ENCODE measurements around the gene KIF5C. TPM values are rescaled to one million over a fixed set of nuclear protein-coding genes. Genes with fewer than 3 reads are reported as not detected.

The KIF5C gene
- total RNA-seq, 4 donors from 2014 or later: 0.75 to 3.2 (median 2.3) TPM

DNA sequence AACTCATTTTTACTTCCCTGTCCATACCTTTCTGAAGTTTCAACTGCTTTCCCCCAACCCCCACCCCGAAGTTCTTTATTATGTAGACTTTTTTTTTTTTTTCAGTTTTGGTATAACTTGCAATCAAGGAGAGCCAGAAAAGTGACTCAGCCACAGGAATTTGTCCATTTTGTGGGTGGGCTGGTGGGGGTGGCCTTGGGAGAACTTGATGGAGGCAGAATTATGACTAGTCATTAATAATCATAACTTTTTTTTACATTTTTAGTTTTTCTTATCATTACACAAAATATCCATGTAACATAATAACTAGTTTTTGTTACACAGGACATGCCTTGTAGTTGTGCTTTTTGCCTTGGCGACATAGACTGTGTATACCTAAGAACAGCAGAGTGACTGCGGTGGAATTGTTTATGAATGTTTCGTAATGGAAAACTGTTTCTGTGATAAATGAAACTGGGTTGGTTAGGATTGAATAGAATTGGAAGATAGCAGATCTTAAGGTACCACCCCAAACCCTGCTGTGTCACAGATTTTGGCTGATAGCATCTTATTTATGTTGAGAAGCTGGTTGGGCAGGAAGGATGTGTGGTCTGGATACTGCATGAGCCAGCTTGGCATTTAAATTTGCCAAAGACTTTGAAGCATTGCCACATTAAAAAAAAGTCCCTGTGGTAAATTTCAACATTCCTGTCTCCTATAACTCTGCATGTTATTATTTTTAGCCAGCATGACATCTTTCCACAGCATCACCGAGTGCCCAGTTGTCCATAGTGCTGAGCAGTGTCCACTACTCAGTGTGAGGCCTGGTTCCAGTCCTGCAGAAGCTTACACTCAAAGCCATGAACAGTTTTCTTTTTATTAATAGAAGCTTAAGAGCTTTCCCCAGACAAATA is 194.2 kb downstream of the KIF5C start:
- Histone ChIP-seq H3K27ac (no peak overlapping the region), H3K36me3 (no peaks in the 10 kb centered on the region), H3K4me3 (no peak overlapping the region), H3K27me3 (no peaks in the 10 kb centered on the region), H3K9me3 (no peaks in the 10 kb centered on the region), H3K4me1 (peaks cover 4 to 11% (median 11%) of the 10 kb centered on the region in 4 donors)
- WGBS, 2 donors (ENCODE audit: low coverage in 1 of 2): 54 to 61% methylated on average over 5 of the region's 5 CpGs
- DNase-seq: no peak
- intact Hi-C loops (cut with DNase I; ENCODE audit: low total_unique reads) (no loop called here), in situ Hi-C loops (cut with MboI; ENCODE audit: low pct_ligation_motif_present in 1 of 4, low pct_unique_long_range_greater_than_20kb in 1 of 4, low sequenced_read_pairs in 3 of 4) (no loop called here)
- TF ChIP-seq, protein P1, sequence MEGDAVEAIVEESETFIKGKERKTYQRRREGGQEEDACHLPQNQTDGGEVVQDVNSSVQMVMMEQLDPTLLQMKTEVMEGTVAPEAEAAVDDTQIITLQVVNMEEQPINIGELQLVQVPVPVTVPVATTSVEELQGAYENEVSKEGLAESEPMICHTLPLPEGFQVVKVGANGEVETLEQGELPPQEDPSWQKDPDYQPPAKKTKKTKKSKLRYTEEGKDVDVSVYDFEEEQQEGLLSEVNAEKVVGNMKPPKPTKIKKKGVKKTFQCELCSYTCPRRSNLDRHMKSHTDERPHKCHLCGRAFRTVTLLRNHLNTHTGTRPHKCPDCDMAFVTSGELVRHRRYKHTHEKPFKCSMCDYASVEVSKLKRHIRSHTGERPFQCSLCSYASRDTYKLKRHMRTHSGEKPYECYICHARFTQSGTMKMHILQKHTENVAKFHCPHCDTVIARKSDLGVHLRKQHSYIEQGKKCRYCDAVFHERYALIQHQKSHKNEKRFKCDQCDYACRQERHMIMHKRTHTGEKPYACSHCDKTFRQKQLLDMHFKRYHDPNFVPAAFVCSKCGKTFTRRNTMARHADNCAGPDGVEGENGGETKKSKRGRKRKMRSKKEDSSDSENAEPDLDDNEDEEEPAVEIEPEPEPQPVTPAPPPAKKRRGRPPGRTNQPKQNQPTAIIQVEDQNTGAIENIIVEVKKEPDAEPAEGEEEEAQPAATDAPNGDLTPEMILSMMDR (IDR thresholded peaks at IDR 0.05): no peak
- TF ChIP-seq POLR2A (IDR thresholded peaks at IDR 0.05) (no peak), POLR2AphosphoS5 (IDR thresholded peaks at IDR 0.05) (no peak), EP300 (IDR thresholded peaks at IDR 0.05; ENCODE audit: low read depth) (no peak)

- 61 to 63% methylated on average over 4 to 9 of the region's 9 CpGs for WGBS, 2 donors (ENCODE audit: low coverage in 1 of 2)
- H3K36me3 ChIP-seq: no peaks in the 10 kb centered on the region
- H3K4me1 ChIP-seq: peaks cover 0 to 8% (median 0%) of the 10 kb centered on the region in 4 donors
- no peak for TF ChIP-seq POLR2AphosphoS5 (IDR thresholded peaks at IDR 0.05)
- TF ChIP-seq, protein P1 (IDR thresholded peaks at IDR 0.05): no peak
- TF ChIP-seq POLR2A (IDR thresholded peaks at IDR 0.05): no peak
- no peak for TF ChIP-seq EP300 (IDR thresholded peaks at IDR 0.05; ENCODE audit: low read depth)
- H3K4me3 ChIP-seq: no peak overlapping the region
- no peak for DNase-seq
- in situ Hi-C loops (cut with MboI; ENCODE audit: low pct_ligation_motif_present in 1 of 4, low pct_unique_long_range_greater_than_20kb in 1 of 4, low sequenced_read_pairs in 3 of 4): no loop called here
- no peaks in the 10 kb centered on the region for H3K27me3 ChIP-seq
- intact Hi-C loops (cut with DNase I; ENCODE audit: low total_unique reads): no loop called here
- no peaks in the 10 kb centered on the region for H3K9me3 ChIP-seq
- no peak overlapping the region for H3K27ac ChIP-seq
Measured at GRCh38 chr2:149070681-149071320, 195.8 kb downstream of the KIF5C start.

- in situ Hi-C loops (cut with MboI; ENCODE audit: low pct_ligation_motif_present in 1 of 4, low pct_unique_long_range_greater_than_20kb in 1 of 4, low sequenced_read_pairs in 3 of 4): no loop called here
- intact Hi-C loops (cut with DNase I; ENCODE audit: low total_unique reads): no loop called here
- TF ChIP-seq, protein P1 (IDR thresholded peaks at IDR 0.05): no peak
- TF ChIP-seq EP300 (IDR thresholded peaks at IDR 0.05; ENCODE audit: low read depth): no peak
- no peak for TF ChIP-seq POLR2A (IDR thresholded peaks at IDR 0.05)
- no peak for TF ChIP-seq POLR2AphosphoS5 (IDR thresholded peaks at IDR 0.05)
- WGBS, 2 donors (ENCODE audit: low coverage in 1 of 2): 37 to 41% methylated on average over 2 of the region's 2 CpGs
- Histone ChIP-seq H3K27ac (no peak overlapping the region), H3K4me1 (peaks cover 0 to 8% (median 0%) of the 10 kb centered on the region in 4 donors), H3K36me3 (no peaks in the 10 kb centered on the region), H3K27me3 (no peaks in the 10 kb centered on the region), H3K9me3 (no peaks in the 10 kb centered on the region), H3K4me3 (no peak overlapping the region)
- DNase-seq: no peak
Measured at GRCh38 chr2:149075105-149075504, 200.1 kb downstream of the KIF5C start.

- in situ Hi-C loops (cut with MboI; ENCODE audit: low pct_ligation_motif_present in 1 of 4, low pct_unique_long_range_greater_than_20kb in 1 of 4, low sequenced_read_pairs in 3 of 4): no loop called here
- intact Hi-C loops (cut with DNase I; ENCODE audit: low total_unique reads): no loop called here
- Histone ChIP-seq H3K36me3 (no peaks in the 10 kb centered on the region), H3K9me3 (no peaks in the 10 kb centered on the region), H3K27me3 (no peaks in the 10 kb centered on the region), H3K4me3 (no peak overlapping the region), H3K4me1 (peaks cover 0 to 8% (median 0%) of the 10 kb centered on the region in 4 donors), H3K27ac (no peak overlapping the region)
- 67 to 71% methylated on average over 10 of the region's 10 CpGs for WGBS, 2 donors (ENCODE audit: low coverage in 1 of 2)
- no peak for TF ChIP-seq POLR2A (IDR thresholded peaks at IDR 0.05)
- TF ChIP-seq, protein P1 (IDR thresholded peaks at IDR 0.05): no peak
- TF ChIP-seq EP300 (IDR thresholded peaks at IDR 0.05; ENCODE audit: low read depth): no peak
- TF ChIP-seq POLR2AphosphoS5 (IDR thresholded peaks at IDR 0.05): no peak
- no peak for DNase-seq
Measured at GRCh38 chr2:149075853-149076252, 200.8 kb downstream of the KIF5C start.
